ENCODE results near the gene STARD13.

DNA sequence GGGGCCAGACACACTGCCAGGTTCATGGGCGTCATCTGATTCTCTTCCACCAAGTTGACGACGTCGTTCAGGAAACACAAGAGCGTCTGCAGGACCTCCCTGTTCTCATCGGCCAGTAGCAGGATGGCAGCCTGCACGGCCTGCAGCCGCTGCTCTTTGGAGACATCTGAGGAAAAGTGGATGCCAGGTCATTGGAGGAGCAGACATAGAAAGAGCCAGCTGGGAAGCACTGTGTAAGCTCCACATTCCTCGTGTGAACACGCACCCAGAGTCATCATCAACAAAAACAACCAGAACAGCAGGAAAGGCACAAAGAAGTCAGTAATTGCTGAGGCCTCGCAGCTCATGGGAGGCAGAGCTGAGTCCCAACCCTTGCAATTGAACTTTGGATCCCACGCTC, 172.8 kb downstream of the STARD13 start:
- TF ChIP-seq ZBTB7A (IDR thresholded peaks at IDR 0.05; ENCODE audit: low read depth) (no peak), TCF12 (IDR thresholded peaks at IDR 0.05; ENCODE audit: low read depth) (no peak), RAD21 (IDR thresholded peaks at IDR 0.05; ENCODE audit: low read depth) (no peak), CREB1 (IDR thresholded peaks at IDR 0.05; ENCODE audit: low read depth) (no peak), NFIC (IDR thresholded peaks at IDR 0.05) (no peak), TAF1 (IDR thresholded peaks at IDR 0.05; ENCODE audit: low read depth) (no peak), CEBPB (IDR thresholded peaks at IDR 0.05) (no peak), YY1 (IDR thresholded peaks at IDR 0.05; ENCODE audit: low read depth) (no peak)
- TF ChIP-seq, protein P1, sequence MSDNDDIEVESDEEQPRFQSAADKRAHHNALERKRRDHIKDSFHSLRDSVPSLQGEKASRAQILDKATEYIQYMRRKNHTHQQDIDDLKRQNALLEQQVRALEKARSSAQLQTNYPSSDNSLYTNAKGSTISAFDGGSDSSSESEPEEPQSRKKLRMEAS (IDR thresholded peaks at IDR 0.05): no peak

Data from Ishikawa (cell line).